Fibroblast of lung (primary cell): ENCODE results near the gene SULT6B1.

Source experiments
- EZH2 ChIP-seq: IDR thresholded peaks from 2 replicates; pipeline ENCODE4 v1.5.1; 2012; ENCODE audit warnings: low read length, control low read depth, mild to moderate bottlenecking; ENCODE audit errors: missing control alignments
- TF ChIP-seq, protein P1 (sequence below), 2 donors: IDR thresholded peaks in 1 of 2; conservative IDR thresholded peaks in 1 of 2; 1 replicate in 1 of 2; 2 replicates in 1 of 2; pipeline ENCODE4 v1.5.1; 2011 to 2012; ENCODE audit warnings: low read length in 2 of 2, control low read depth in 1 of 2, inconsistent platforms in 1 of 2, low read depth in 1 of 2, mild to moderate bottlenecking in 1 of 2

DNA sequence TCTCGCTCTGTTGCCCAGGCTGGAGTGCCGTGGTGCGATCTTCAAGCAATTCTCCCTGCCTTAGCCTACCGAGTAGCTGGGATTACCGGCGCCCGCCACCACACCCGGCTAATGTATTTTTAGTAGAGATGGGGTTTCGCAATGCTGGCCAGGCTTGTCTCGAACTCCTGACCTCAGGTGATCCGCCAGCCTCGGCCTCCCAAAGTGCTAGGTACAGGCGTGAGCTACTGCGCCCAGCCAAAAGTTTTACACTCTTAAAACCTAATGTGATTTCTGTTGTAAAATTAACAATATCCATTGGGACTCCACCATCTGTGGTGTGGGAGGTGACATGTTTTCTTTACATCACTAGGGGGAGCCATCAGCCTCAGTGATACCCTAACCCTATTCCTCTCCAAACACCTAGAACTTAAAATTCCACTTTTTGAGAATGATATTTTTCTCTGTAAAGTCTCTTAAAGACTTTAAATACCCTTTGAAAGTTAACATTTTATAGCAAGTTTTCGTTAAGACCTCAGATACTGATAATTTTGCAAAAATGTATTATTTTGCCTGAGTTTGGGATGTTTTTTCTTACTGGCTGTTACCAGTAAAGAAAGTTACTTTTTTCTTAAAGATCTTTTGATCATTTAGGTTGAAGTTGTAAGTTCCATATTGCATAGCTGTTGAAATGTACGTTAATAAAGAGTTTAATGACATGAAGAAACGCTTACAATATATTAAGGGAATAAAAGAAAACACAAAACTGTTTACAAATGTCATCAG lies 20.1 kb downstream of the SULT6B1 start:
- TF ChIP-seq, protein P1, sequence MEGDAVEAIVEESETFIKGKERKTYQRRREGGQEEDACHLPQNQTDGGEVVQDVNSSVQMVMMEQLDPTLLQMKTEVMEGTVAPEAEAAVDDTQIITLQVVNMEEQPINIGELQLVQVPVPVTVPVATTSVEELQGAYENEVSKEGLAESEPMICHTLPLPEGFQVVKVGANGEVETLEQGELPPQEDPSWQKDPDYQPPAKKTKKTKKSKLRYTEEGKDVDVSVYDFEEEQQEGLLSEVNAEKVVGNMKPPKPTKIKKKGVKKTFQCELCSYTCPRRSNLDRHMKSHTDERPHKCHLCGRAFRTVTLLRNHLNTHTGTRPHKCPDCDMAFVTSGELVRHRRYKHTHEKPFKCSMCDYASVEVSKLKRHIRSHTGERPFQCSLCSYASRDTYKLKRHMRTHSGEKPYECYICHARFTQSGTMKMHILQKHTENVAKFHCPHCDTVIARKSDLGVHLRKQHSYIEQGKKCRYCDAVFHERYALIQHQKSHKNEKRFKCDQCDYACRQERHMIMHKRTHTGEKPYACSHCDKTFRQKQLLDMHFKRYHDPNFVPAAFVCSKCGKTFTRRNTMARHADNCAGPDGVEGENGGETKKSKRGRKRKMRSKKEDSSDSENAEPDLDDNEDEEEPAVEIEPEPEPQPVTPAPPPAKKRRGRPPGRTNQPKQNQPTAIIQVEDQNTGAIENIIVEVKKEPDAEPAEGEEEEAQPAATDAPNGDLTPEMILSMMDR (conservative IDR thresholded peaks at IDR 0.05 in 1 of 2, IDR thresholded peaks at IDR 0.05 in 1 of 2; ENCODE audit: low read depth in 1 of 2, low read length in 2 of 2): peak; percentile 75 to 81
- no peak for TF ChIP-seq EZH2
